Endothelial cell of umbilical vein (primary cell): ENCODE measurements around the gene UNC5C. TPM values are rescaled to one million over a fixed set of nuclear protein-coding genes. Genes with fewer than 3 reads are reported as not detected.

Experiments used
- BruUV-seq: library from RNA; stranded (reverse); fragments of 400-500 nt; replicated peaks from 2 replicates; lab custom pipeline; 2021; lab: Mats Ljungman, UMichigan
- CTCF ChIA-PET: fragments of 300-600, 350-600 bp; sonication (Branson Sonifier 250); formaldehyde crosslinking; loops from one replicate; lab custom pipeline; 2021; ENCODE audit warnings: antibody characterized with exemption, inconsistent platforms; lab: Charles Lee
- POLR2A ChIA-PET: fragments of 300-600, 350-600 bp; sonication (Branson Sonifier 250); formaldehyde crosslinking; loops from one replicate; lab custom pipeline; 2021; ENCODE audit warnings: antibody characterized with exemption, inconsistent platforms; lab: Charles Lee
- DNase-seq: peaks from one replicate; pipeline ENCODE4 v3.0.0-alpha.2; 2011; ENCODE audit warnings: low read depth, low spot score
- FAIRE-seq: peaks from 2 replicates; lab custom pipeline; 2011; peaks lifted over from hg19 to GRCh38; lab: Jason Lieb, UNC
- H2AFZ ChIP-seq: 2 replicates; pipeline ENCODE4 v1.6.0; 2012; ENCODE audit warnings: low read depth, low read length, control low read depth, inconsistent platforms
- H3K27ac ChIP-seq: 2 replicates; pipeline ENCODE4 v1.5.1; 2011; ENCODE audit warnings: low read depth, mild to moderate bottlenecking, control low read depth, low read length, moderate library complexity; ENCODE audit not compliant: insufficient read depth
- H3K27me3 ChIP-seq, 2 experiments: 2 replicates each; pipeline versions ENCODE4 v1.6.0 to v1.6.1; 2011; ENCODE audit warnings: low read length in 2 of 2, mixed read lengths in 1 of 2; ENCODE audit not compliant: control insufficient read depth in 2 of 2, insufficient read depth in 2 of 2
- H3K36me3 ChIP-seq, 2 experiments: 2 replicates in 1 of 2; 3 replicates in 1 of 2; pipeline ENCODE4 v1.5.1; 2011; ENCODE audit warnings: low read length in 2 of 2, mild to moderate bottlenecking in 1 of 2, moderate library complexity in 1 of 2; ENCODE audit not compliant: control insufficient read depth in 2 of 2, insufficient read depth in 2 of 2; ENCODE audit errors: extremely low read depth in 1 of 2
- H3K4me1 ChIP-seq: 3 replicates; pipeline ENCODE4 v1.5.1; 2011; ENCODE audit warnings: mild to moderate bottlenecking, low read length; ENCODE audit not compliant: control insufficient read depth, insufficient read depth; ENCODE audit errors: extremely low read depth
- H3K4me2 ChIP-seq: 2 replicates; pipeline ENCODE4 v1.6.1; 2011; ENCODE audit warnings: low read length, control low read depth, mixed read lengths; ENCODE audit not compliant: insufficient read depth
- H3K4me3 ChIP-seq, 3 experiments: fragments of 200-600 bp in 1 of 3; sonication (generic), shearing (Covaris generic) in 1 of 3; replicated peaks in 1 of 3; 2 replicates each; pipeline ENCODE4 v1.5.1; 2011 to 2016; ENCODE audit warnings: control low read depth in 3 of 3, low read length in 3 of 3, mild to moderate bottlenecking in 2 of 3, inconsistent platforms in 1 of 3, low read depth in 1 of 3, moderate library complexity in 1 of 3; ENCODE audit not compliant: insufficient read depth in 1 of 3
- H3K79me2 ChIP-seq: 2 replicates; pipeline ENCODE4 v1.6.0; 2012; ENCODE audit warnings: low read length, inconsistent platforms; ENCODE audit not compliant: control insufficient read depth, insufficient read depth
- H3K9ac ChIP-seq: replicated peaks from 2 replicates; pipeline ENCODE3; 2011; ENCODE audit warnings: low read length, control low read depth; ENCODE audit not compliant: insufficient read depth; ENCODE audit errors: extremely low read depth
- H3K9me1 ChIP-seq: replicated peaks from 3 replicates; pipeline ENCODE4 v1.6.0; 2011; ENCODE audit warnings: mild to moderate bottlenecking, low read length; ENCODE audit not compliant: control insufficient read depth, insufficient read depth; ENCODE audit errors: extremely low read depth
- H3K9me3 ChIP-seq: replicated peaks from 2 replicates; pipeline ENCODE4 v1.5.1; 2012; ENCODE audit warnings: low read length, inconsistent platforms; ENCODE audit not compliant: control insufficient read depth, insufficient read depth
- H4K20me1 ChIP-seq: replicated peaks from 2 replicates; pipeline ENCODE3; 2011; ENCODE audit warnings: mild to moderate bottlenecking, low read length; ENCODE audit not compliant: control insufficient read depth, insufficient read depth; ENCODE audit errors: extremely low read depth
- EZH2 ChIP-seq: IDR thresholded peaks from 2 replicates; pipeline ENCODE4 v1.6.1; 2012; ENCODE audit warnings: borderline replicate concordance, low read depth, mild to moderate bottlenecking, moderate library complexity, low read length, inconsistent platforms; ENCODE audit not compliant: severe bottlenecking
- FOS ChIP-seq: IDR thresholded peaks from 2 replicates; pipeline ENCODE4 v1.6.1; 2011; ENCODE audit warnings: mild to moderate bottlenecking, low read length, moderate library complexity, borderline replicate concordance; ENCODE audit not compliant: insufficient read depth
- GATA2 ChIP-seq: IDR thresholded peaks from 2 replicates; pipeline ENCODE4 v1.7.0; 2011; ENCODE audit warnings: low read depth, mild to moderate bottlenecking, moderate library complexity, mixed read lengths, low read length; ENCODE audit not compliant: insufficient read length, insufficient read depth
- JUN ChIP-seq: IDR thresholded peaks from 2 replicates; pipeline ENCODE4 v1.6.1; 2011; ENCODE audit warnings: borderline replicate concordance, low read depth; ENCODE audit not compliant: insufficient read length, insufficient read depth
- MAX ChIP-seq: IDR thresholded peaks from 2 replicates; pipeline ENCODE4 v1.6.1; 2011; ENCODE audit not compliant: insufficient read depth, insufficient read length
- MYC ChIP-seq: IDR thresholded peaks from one replicate; pipeline ENCODE4 v1.6.1; 2011; ENCODE audit warnings: mild to moderate bottlenecking, low read depth, low read length
- POLR2A ChIP-seq: IDR thresholded peaks from 2 replicates; pipeline ENCODE4 v1.6.1; 2012; ENCODE audit warnings: low read depth, mild to moderate bottlenecking, control low read depth, low read length
- POLR2AphosphoS5 ChIP-seq: IDR thresholded peaks from 2 replicates; pipeline ENCODE4 v1.6.1; 2012; ENCODE audit warnings: low read depth, mild to moderate bottlenecking, control low read depth, low read length, moderate library complexity; ENCODE audit not compliant: insufficient read depth
- dilution Hi-C: fragments of 300-500 bp; cut with MboI; formaldehyde crosslinking; loops from one replicate; pipeline ENCODE4 v1.15.0; 2019; ENCODE audit warnings: low sequenced_read_pairs; ENCODE audit not compliant: extremely low pct_ligation_motif_present
- intact Hi-C: fragments of 100-400 bp; cut with micrococcal nuclease; formaldehyde crosslinking; loops from one replicate; pipeline ENCODE4 v1.10.0; 2022
- polyA plus RNA-seq, 4 experiments: library from polyadenylated mRNA; depleted of rRNA in 3 of 4; stranded (reverse) in 3 of 4; unstranded in 1 of 4; fragments of >200 nt; gene quantifications; 2 replicates each; pipeline versions ENCODE4 v1.2.1 to v1.2.3, GENCODE V29; 2011 to 2012; ENCODE audit warnings: missing spikeins in 1 of 4
- total RNA-seq: library from RNA; stranded (reverse); gene quantifications from 2 replicates; pipeline ENCODE4 v1.2.3, GENCODE V29; 2021
- TF ChIP-seq, protein P1 (sequence below), 2 donors: IDR thresholded peaks; 1 replicate in 1 of 2; 2 replicates in 1 of 2; pipeline ENCODE4 v1.5.1; 2011; ENCODE audit warnings: low read length in 2 of 2, mild to moderate bottlenecking in 2 of 2, moderate library complexity in 2 of 2, control low read depth in 1 of 2, inconsistent platforms in 1 of 2, low read depth in 1 of 2; ENCODE audit not compliant: insufficient read depth in 1 of 2; ENCODE audit errors: extremely low read depth in 1 of 2

Gene UNC5C
- total and polyA plus RNA-seq, 2 donors (not counting 3 experiments of a cell fraction or from before 2014, with no cell fraction given): 0.44 to 0.53 TPM

- Histone ChIP-seq H4K20me1 (no peaks in the 10 kb centered on the region), H3K9ac (no peak overlapping the region), H3K36me3 (no peaks in the 10 kb centered on the region), H3K4me2 (no peak overlapping the region), H3K79me2 (no peaks in the 10 kb centered on the region), H3K9me1 (no peaks in the 10 kb centered on the region), H3K4me3 (no peak overlapping the region), H3K4me1 (no peaks in the 10 kb centered on the region), H3K27ac (no peak overlapping the region), H3K9me3 (no peaks in the 10 kb centered on the region), H2AFZ (no peak overlapping the region), H3K27me3 (no peaks in the 10 kb centered on the region)
- DNase-seq (no peak), FAIRE-seq (no peak)
- dilution Hi-C loops: no loop called here
- no peak for TF ChIP-seq FOS
- TF ChIP-seq POLR2AphosphoS5: no peak
- TF ChIP-seq EZH2: no peak
- no peak for TF ChIP-seq MAX
- TF ChIP-seq, protein P1, sequence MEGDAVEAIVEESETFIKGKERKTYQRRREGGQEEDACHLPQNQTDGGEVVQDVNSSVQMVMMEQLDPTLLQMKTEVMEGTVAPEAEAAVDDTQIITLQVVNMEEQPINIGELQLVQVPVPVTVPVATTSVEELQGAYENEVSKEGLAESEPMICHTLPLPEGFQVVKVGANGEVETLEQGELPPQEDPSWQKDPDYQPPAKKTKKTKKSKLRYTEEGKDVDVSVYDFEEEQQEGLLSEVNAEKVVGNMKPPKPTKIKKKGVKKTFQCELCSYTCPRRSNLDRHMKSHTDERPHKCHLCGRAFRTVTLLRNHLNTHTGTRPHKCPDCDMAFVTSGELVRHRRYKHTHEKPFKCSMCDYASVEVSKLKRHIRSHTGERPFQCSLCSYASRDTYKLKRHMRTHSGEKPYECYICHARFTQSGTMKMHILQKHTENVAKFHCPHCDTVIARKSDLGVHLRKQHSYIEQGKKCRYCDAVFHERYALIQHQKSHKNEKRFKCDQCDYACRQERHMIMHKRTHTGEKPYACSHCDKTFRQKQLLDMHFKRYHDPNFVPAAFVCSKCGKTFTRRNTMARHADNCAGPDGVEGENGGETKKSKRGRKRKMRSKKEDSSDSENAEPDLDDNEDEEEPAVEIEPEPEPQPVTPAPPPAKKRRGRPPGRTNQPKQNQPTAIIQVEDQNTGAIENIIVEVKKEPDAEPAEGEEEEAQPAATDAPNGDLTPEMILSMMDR (IDR thresholded peaks at IDR 0.05; ENCODE audit: extremely low read depth in 1 of 2, insufficient read depth in 1 of 2, low read depth in 1 of 2, low read length in 2 of 2): no peak
- TF ChIP-seq JUN: no peak
- TF ChIP-seq POLR2A: no peak
- TF ChIP-seq MYC: no peak
- no peak for TF ChIP-seq GATA2
- BruUV-seq: no TSS peak
- intact Hi-C loops: no loop called here
- CTCF ChIA-PET: interaction anchor here (1.5 kb wide), 1 partner anchor 16 kb away, joined by 3 read pairs; no protein-coding TSS in a partner anchor
- POLR2A ChIA-PET: interaction anchor here (0.7 kb wide), 1 partner anchor 423 kb away, joined by 3 read pairs; no protein-coding TSS in a partner anchor
Observed at GRCh38 chr4:95393821-95394220, 155.0 kb downstream of the UNC5C start.
